SK-N-SH (cell line): ENCODE data around the gene SLC35F1. TPM values are rescaled to one million over a fixed set of nuclear protein-coding genes. Genes with fewer than 3 reads are reported as not detected.
A peak's percentile ranks its signal among the peaks of the same experiment; 100 is the strongest.

Experiments used
- CTCF ChIA-PET: fragments of 300-600, 350-600 bp; formaldehyde crosslinking; extraction: SDS; loops from one replicate; lab custom pipeline; 2021; lab: Yijun Ruan, JAX
- POLR2A ChIA-PET: fragments of 350-600 bp; sonication (Branson Sonifier 250); formaldehyde crosslinking; extraction: SDS; loops from one replicate; lab custom pipeline; 2020; ENCODE audit warnings: antibody characterized with exemption, inconsistent platforms; lab: Yijun Ruan, JAX
- DNase-seq: peaks from one replicate; pipeline ENCODE4 v3.0.0; 2012
- H2AFZ ChIP-seq: fragments of 200-600 bp; sonication (generic); 2 replicates; pipeline ENCODE4 v1.8.1; 2016; ENCODE audit warnings: antibody characterized with exemption, mild to moderate bottlenecking, low read depth
- H3F3A ChIP-seq: fragments of 200-600 bp; sonication (generic); replicated peaks from 2 replicates; pipeline ENCODE3; 2016; ENCODE audit warnings: antibody characterized with exemption, mild to moderate bottlenecking; ENCODE audit not compliant: insufficient read depth
- H3K27ac ChIP-seq, 2 experiments: fragments of 200-500 bp in 1 of 2; fragments of 200-600 bp in 1 of 2; sonication (Bioruptor generic) in 1 of 2; sonication (generic), shearing (Covaris generic) in 1 of 2; 2 replicates each; pipeline versions ENCODE4 v1.5.1 to v1.6.1; 2014 to 2016; ENCODE audit warnings: low read depth in 2 of 2, inconsistent platforms in 1 of 2, low read length in 1 of 2, mild to moderate bottlenecking in 1 of 2, mixed read lengths in 1 of 2
- H3K27me3 ChIP-seq: fragments of 200-600 bp; sonication (generic), shearing (Covaris generic); 2 replicates; pipeline ENCODE4 v1.6.1; 2016; ENCODE audit warnings: mixed run types; ENCODE audit not compliant: insufficient read depth
- H3K36me3 ChIP-seq, 2 experiments: fragments of 200-500 bp in 1 of 2; fragments of 200-600 bp in 1 of 2; sonication (Bioruptor generic) in 1 of 2; sonication (generic) in 1 of 2; replicated peaks in 1 of 2; 2 replicates each; pipeline versions ENCODE3 to v1.5.1; 2014 to 2016; ENCODE audit warnings: low read length in 1 of 2, mild to moderate bottlenecking in 1 of 2; ENCODE audit not compliant: insufficient read depth in 2 of 2, control insufficient read depth in 1 of 2
- H3K4me1 ChIP-seq, 2 experiments: fragments of 200-500 bp in 1 of 2; fragments of 200-600 bp in 1 of 2; sonication (Bioruptor generic) in 1 of 2; sonication (generic), shearing (Covaris generic) in 1 of 2; 2 replicates each; pipeline versions ENCODE4 v1.5.1 to v1.6.1; 2014 to 2016; ENCODE audit warnings: low read depth in 1 of 2, low read length in 1 of 2, mixed run types in 1 of 2; ENCODE audit not compliant: insufficient read depth in 2 of 2, control insufficient read depth in 1 of 2
- H3K4me2 ChIP-seq: fragments of 200-600 bp; sonication (generic), shearing (Covaris generic); 2 replicates; pipeline ENCODE4 v1.6.1; 2017; ENCODE audit warnings: mixed run types
- H3K4me3 ChIP-seq, 2 experiments: fragments of 200-500 bp in 1 of 2; fragments of 200-600 bp in 1 of 2; sonication (Bioruptor generic) in 1 of 2; sonication (generic), shearing (Covaris generic) in 1 of 2; 2 replicates each; pipeline versions ENCODE4 v1.5.1 to v1.8.1; 2014 to 2016; ENCODE audit warnings: low read depth in 2 of 2, inconsistent platforms in 1 of 2, low read length in 1 of 2, mild to moderate bottlenecking in 1 of 2, mixed read lengths in 1 of 2, moderate library complexity in 1 of 2
- H3K79me2 ChIP-seq: fragments of 200-600 bp; sonication (generic); 2 replicates; pipeline ENCODE4 v1.8.1; 2017; ENCODE audit warnings: mild to moderate bottlenecking; ENCODE audit not compliant: insufficient read depth
- H3K9ac ChIP-seq: fragments of 200-600 bp; sonication (generic); 2 replicates; pipeline ENCODE4 v1.6.1; 2017; ENCODE audit warnings: mixed run types
- H3K9me2 ChIP-seq: fragments of 200-600 bp; sonication (generic); 2 replicates; pipeline ENCODE4 v1.6.1; 2017; ENCODE audit warnings: mixed run types
- H3K9me3 ChIP-seq: fragments of 200-600 bp; sonication (generic); 2 replicates; pipeline ENCODE4 v1.6.1; 2017; ENCODE audit warnings: mixed run types, mild to moderate bottlenecking, moderate library complexity
- H4K20me1 ChIP-seq: fragments of 200-600 bp; sonication (generic); 2 replicates; pipeline ENCODE4 v1.6.1; 2017; ENCODE audit warnings: mild to moderate bottlenecking, mixed run types; ENCODE audit not compliant: insufficient read depth
- CHD2 ChIP-seq: fragments of 150-350 bp; IDR thresholded peaks from 2 replicates; pipeline ENCODE4 v1.6.1; 2018; ENCODE audit warnings: low read length; ENCODE audit not compliant: partially characterized antibody
- CTCF ChIP-seq: fragments of 200-600 bp; sonication (generic); IDR thresholded peaks from 2 replicates; pipeline ENCODE4 v1.6.1; 2017; ENCODE audit warnings: antibody characterized with exemption, mild to moderate bottlenecking, moderate library complexity
- EP300 ChIP-seq, 2 experiments: IDR thresholded peaks; 2 replicates each; pipeline versions ENCODE4 v1.4.0 to v1.6.1; 2012; ENCODE audit warnings: borderline replicate concordance in 1 of 2, low read depth in 1 of 2, low read length in 1 of 2
- FOSL2 ChIP-seq: IDR thresholded peaks from 2 replicates; pipeline ENCODE4 v1.4.0; 2012; ENCODE audit warnings: low read depth, mild to moderate bottlenecking, moderate library complexity, borderline replicate concordance
- FOXJ3 ChIP-seq: sonication (generic); formaldehyde crosslinking; IDR thresholded peaks from 2 replicates; pipeline ENCODE4 v1.5.1; 2020; ENCODE audit warnings: mild to moderate bottlenecking, missing genetic modification reagents
- FOXM1 ChIP-seq: IDR thresholded peaks from 2 replicates; pipeline ENCODE4 v1.4.0; 2012; ENCODE audit warnings: low read depth, mild to moderate bottlenecking
- GATA2 ChIP-seq: sonication (generic); formaldehyde crosslinking; IDR thresholded peaks from 2 replicates; pipeline ENCODE4 v1.5.0; 2020; ENCODE audit warnings: mild to moderate bottlenecking, missing genetic modification reagents
- IRF3 ChIP-seq: fragments of 150-350 bp; IDR thresholded peaks from 2 replicates; pipeline ENCODE4 v1.6.1; 2016; ENCODE audit warnings: mild to moderate bottlenecking, low read depth, low read length
- JUND ChIP-seq: IDR thresholded peaks from 2 replicates; pipeline ENCODE4 v1.4.0; 2012
- MAX ChIP-seq: IDR thresholded peaks from 2 replicates; pipeline ENCODE4 v1.4.0; 2012; ENCODE audit warnings: low read depth
- MEF2A ChIP-seq: IDR thresholded peaks from 2 replicates; pipeline ENCODE4 v1.4.0; 2012; ENCODE audit warnings: low read depth, borderline replicate concordance
- NFIC ChIP-seq: IDR thresholded peaks from 2 replicates; pipeline ENCODE4 v1.4.0; 2012; ENCODE audit warnings: borderline replicate concordance
- NRF1 ChIP-seq: IDR thresholded peaks from 2 replicates; pipeline ENCODE4 v1.6.1; 2012; ENCODE audit warnings: low read depth, mild to moderate bottlenecking, low read length
- PBX3 ChIP-seq: IDR thresholded peaks from 2 replicates; pipeline ENCODE4; 2012
- RAD21 ChIP-seq: IDR thresholded peaks from 2 replicates; pipeline ENCODE4 v1.6.1; 2012; ENCODE audit warnings: mild to moderate bottlenecking, low read length
- RCOR1 ChIP-seq: fragments of 150-350 bp; IDR thresholded peaks from 2 replicates; pipeline ENCODE4 v1.6.1; 2017; ENCODE audit warnings: antibody characterized with exemption, low read length
- REST ChIP-seq: IDR thresholded peaks from 2 replicates; pipeline ENCODE4 v1.6.1; 2012; ENCODE audit warnings: mild to moderate bottlenecking, low read depth, low read length, moderate library complexity
- RFX5 ChIP-seq: IDR thresholded peaks from 2 replicates; pipeline ENCODE4 v1.6.1; 2012; ENCODE audit warnings: mild to moderate bottlenecking, improper control_type of control experiment, low read length
- SMC3 ChIP-seq: IDR thresholded peaks from 2 replicates; pipeline ENCODE4 v1.6.1; 2012; ENCODE audit warnings: low read depth, low read length, improper control_type of control experiment
- TAF1 ChIP-seq: IDR thresholded peaks from 2 replicates; pipeline ENCODE4 v1.6.1; 2012; ENCODE audit warnings: low read depth, mild to moderate bottlenecking, low read length, moderate library complexity, borderline replicate concordance
- TCF12 ChIP-seq: IDR thresholded peaks from 2 replicates; pipeline ENCODE4 v1.4.0; 2012
- TEAD4 ChIP-seq: IDR thresholded peaks from 2 replicates; pipeline ENCODE4 v1.4.0; 2012; ENCODE audit warnings: mild to moderate bottlenecking, borderline replicate concordance; ENCODE audit not compliant: insufficient read depth
- USF1 ChIP-seq: IDR thresholded peaks from 2 replicates; pipeline ENCODE4 v1.4.0; 2012; ENCODE audit warnings: low read depth, borderline replicate concordance
- YY1 ChIP-seq: IDR thresholded peaks from 2 replicates; pipeline ENCODE4 v1.4.0; 2012; ENCODE audit warnings: low read depth, mild to moderate bottlenecking
- WGBS: methylation state at CpG from one replicate; pipeline ENCODE4 v1.1.6; 2017; ENCODE audit warnings: low lambda C conversion rate; 5-methylcytosine and 5-hydroxymethylcytosine counted together
- polyA plus RNA-seq, 3 experiments: library from polyadenylated mRNA; depleted of rRNA; stranded (reverse); fragments of >200 nt; gene quantifications; 2 replicates each; pipeline ENCODE4 v1.2.3, GENCODE V29; 2012

SLC35F1 gene
- polyA plus RNA-seq, 1 of the 3 experiments (the other 2 are of a cell fraction), result under 0.01 TPM

- POLR2A ChIA-PET, result no interaction called here
- H3K9me2 ChIP-seq, result no peaks in the 10 kb centered on the region
- H3K36me3 ChIP-seq, result no peaks in the 10 kb centered on the region
- no peak overlapping the region for H3K9ac ChIP-seq
- DNase-seq, result peak; percentile 27
- H3K27ac ChIP-seq, result peak overlapping the region in 1 of 2 experiments; percentile 84; a peak in 2 of 4 replicates
- H3K9me3 ChIP-seq, result no peaks in the 10 kb centered on the region
- no peaks in the 10 kb centered on the region for H3K79me2 ChIP-seq
- no peak overlapping the region for H3K4me2 ChIP-seq
- H3K4me3 ChIP-seq, result no peak overlapping the region; a peak in 1 of 4 replicates
- no peaks in the 10 kb centered on the region for H3F3A ChIP-seq
- H3K4me1 ChIP-seq, result peaks cover 0 to 16% of the 10 kb centered on the region in 2 experiments; a peak in 1 of 4 replicates
- 3% methylated on average over 1 of the region's 1 CpG for WGBS
- CTCF ChIA-PET, result interaction anchor here (2.3 kb wide), 1 partner anchor 523 kb away, joined by 5 read pairs; no protein-coding TSS in a partner anchor
- peaks cover 6% of the 10 kb centered on the region; the same call in 1 of the 2 replicates for H3K27me3 ChIP-seq
- H2AFZ ChIP-seq, result no peak overlapping the region
- H4K20me1 ChIP-seq, result no peaks in the 10 kb centered on the region
- TF ChIP-seq USF1 (no peak), EP300 (IDR thresholded peaks at IDR 0.05; ENCODE audit: borderline replicate concordance in 1 of 2, low read depth in 1 of 2, low read length in 1 of 2) (peak in 1 of 2 experiments; percentile 55; a peak in 1 of 4 replicates), MEF2A (no peak), CHD2 (peak; percentile 57), REST (no peak), RAD21 (no peak), RCOR1 (peak; percentile 82), SMC3 (no peak), TCF12 (no peak), FOXJ3 (no peak; the same call in 1 of the 2 replicates), PBX3 (no peak), GATA2 (no peak), JUND (no peak), CTCF (no peak), NFIC (no peak), MAX (no peak), FOXM1 (no peak), YY1 (no peak), RFX5 (no peak), TAF1 (no peak), NRF1 (no peak), IRF3 (no peak), FOSL2 (no peak), TEAD4 (no peak)
Observed at GRCh38 chr6:118277631-118278030, 370.6 kb downstream of the SLC35F1 start.
